DMS114 treated with DMSO at 0.1 percent for 48 hours (cell line): ENCODE results near the gene THSD7A.

ENCODE experiments used
- DNase-seq: peaks from one replicate; lab custom pipeline; 2025; ENCODE audit not compliant: unreplicated experiment; lab: John Stamatoyannopoulos, UW

THSD7A gene

DNA sequence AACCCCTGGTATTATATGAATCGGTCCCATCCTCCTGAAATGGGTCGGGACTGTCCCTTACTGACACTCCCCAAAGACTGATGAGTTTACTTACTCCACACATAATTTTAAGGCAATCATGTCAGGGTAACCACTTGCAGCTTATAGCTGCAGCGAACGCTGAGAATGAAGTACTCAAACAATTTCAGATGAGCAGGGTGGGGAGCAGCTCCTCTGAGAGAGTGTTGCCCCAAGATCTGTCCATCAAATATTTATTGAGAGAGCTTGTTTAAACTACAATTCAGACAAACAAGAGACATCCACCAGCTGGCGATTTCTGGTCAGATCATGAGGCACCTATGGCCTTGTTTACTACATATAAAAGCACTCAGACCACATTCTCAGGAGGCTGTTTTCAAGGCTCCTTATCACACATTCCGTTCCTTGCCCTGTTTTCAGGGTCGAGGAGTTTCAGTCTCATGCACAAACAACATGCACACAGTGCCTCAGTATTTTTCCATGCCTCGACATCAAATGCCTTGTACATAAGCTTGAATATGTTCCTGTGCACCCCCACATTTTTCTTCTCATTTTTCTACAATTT, 80.1 kb downstream of the THSD7A start:
- DNase-seq: peak; percentile 56

GRCh38 chr7:11751315-11751714, 80.7 kb downstream of the THSD7A start:
- no peak for DNase-seq

- no peak for DNase-seq
Observed at GRCh38 chr7:11750191-11750590, 81.8 kb downstream of the THSD7A start.

DNA sequence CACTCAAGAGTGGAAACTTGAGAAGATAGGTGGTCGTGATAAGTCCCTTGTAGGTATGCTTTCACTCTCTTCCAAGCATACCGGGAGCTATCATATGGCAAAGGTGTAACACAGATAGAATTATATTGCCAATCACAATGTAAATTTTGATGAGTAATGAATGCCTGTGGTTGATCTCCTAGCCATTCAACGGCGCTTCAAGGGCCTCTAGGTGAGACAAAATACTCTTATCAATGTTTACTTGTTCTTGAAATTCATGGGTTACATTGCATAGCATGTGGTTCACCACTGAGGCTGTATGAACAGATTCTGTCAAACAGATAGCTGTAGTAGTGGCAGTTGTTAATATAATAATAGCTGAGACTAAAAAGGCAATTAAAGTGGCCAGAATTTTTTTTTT, 82.4 kb downstream of the THSD7A start:
- no peak for DNase-seq

GRCh38 chr7:11748884-11749283, 83.1 kb downstream of the THSD7A start:
- no peak for DNase-seq

- DNase-seq: no peak
Observed at GRCh38 chr7:11747715-11748485, 84.1 kb downstream of the THSD7A start.

- DNase-seq: no peak
Observed at GRCh38 chr7:11746591-11746990, 85.4 kb downstream of the THSD7A start.

DNA sequence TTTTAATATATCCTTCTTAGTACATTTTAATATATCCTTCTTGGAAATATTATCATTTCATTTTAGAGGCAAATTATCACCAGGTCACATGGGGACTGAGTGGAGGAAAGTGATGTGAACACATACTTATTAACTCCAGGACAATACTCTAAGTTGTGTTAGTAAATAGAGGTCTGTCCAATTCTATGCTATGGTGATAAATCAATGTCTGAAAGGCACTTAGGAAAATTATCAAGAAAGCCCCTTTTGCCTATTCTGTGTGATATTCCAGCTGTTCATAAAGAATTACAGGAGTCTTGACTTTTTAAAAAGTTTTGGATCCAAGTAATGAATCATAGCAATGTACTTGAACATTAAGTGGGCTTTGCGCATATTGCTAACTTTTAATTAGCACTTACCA, 88.5 kb downstream of the THSD7A start:
- no peak for DNase-seq

DNA sequence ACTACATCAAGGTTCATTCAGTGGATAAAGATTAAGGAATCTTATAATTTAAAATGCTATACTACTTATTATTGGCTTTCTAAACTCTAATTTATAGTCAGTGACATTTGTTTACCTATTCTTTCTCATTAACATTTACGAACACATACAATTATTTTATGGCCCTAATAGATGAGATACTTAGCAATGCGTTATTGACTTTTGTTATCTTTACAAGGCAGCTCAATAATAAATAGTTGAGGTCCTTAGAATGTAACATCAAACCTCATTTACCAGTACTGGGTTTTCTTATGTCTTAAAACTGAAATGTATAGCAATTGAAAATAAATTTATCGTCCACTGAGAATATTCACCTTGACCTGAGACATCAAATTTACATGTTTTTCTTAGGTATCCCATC, 89.0 kb downstream of the THSD7A start:
- no peak for DNase-seq

DNA sequence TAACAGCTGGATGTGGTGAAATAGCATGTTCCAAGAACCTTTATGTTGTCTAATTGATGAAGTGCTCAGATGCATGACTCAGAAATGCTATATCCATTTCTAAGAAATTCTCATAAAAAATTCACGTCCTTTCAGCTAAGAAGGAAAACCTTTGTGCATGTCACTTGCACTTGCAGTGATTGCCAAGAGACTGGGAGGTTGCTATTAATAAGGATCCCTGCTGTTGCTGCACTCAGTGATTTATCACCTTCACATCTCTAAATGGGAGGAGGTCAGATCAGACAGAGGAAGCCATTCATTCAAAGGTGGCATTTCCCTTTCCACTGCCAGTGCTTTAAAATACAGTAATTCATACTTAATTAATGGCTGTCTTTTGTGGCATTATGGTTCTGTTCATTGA, 89.5 kb downstream of the THSD7A start:
- DNase-seq: no peak

- DNase-seq: no peak
Observed at GRCh38 chr7:11737723-11738122, 94.3 kb downstream of the THSD7A start.

DNA sequence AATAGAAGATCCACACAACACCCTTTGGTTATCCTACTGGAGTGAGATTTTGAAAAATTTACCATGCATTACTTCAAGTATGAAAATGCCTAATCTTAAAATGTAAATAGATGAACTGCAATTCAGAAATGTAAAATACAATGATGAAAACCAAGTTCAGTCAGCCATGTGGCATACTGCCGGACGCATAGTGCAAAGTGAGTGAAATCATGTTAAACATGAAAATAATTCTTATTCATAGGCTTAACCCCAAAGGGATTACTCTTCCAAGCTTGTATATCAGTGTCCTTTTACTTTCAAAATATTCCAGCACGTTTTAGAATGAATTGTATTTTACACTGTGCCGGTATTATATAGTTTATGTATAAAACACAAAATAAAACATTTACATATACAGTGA, 99.8 kb downstream of the THSD7A start:
- no peak for DNase-seq

DNA sequence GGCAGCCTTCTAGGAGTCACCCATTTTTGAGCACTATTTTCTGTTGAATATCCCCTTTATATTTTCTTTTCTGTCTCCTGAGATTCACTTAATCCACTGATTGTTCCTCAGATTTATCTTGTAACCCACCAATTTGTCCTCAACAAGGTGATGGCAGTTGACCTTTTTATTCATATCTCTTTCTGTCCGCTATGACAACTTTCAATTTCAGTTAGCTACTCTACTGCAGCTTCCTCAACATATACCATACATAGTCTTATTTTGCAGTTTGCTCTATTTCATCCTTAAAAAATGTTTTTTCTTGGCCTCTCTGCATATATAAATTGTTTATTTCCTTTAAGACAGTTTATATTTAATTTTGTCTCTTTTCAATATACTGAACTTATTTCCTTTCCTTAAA, 101.3 kb downstream of the THSD7A start:
- DNase-seq: no peak

DNA sequence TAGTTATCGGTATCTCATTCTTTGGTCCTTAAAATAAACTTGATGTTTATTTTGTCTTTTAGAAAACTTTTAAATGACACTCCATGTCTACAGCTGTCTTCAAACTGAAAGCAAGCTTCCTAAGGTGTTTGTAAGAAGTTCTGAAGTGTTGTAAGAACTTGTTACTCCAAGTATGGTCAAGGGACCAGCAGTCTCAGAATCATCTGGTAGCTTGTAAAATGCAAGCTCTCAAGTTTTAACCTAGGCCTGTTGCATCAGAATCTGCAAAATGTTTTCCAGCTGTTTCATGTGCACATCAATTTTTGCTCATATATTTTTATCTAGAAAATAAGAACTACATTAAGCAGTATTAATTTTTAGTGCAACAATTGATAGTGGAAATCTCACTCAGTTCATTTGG, 104.1 kb downstream of the THSD7A start:
- no peak for DNase-seq

DNA sequence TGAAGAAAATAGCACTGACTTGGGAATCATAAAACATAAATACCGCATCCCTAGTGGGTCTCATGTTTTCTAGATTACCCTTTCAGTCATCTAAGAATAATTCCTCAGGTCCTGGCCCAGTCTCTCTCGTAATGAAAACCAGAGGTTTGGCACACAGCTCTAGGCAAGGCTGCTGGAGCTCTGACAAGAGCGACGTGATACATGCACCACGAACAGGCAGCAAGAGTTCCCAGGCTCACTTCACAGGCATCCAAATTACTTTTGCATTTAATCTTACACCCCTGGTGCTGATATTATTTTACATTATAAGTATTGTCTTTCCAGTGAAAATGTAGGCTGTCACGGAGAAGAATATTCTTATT, 105.2 kb downstream of the THSD7A start:
- DNase-seq: peak; percentile 12

GRCh38 chr7:11726001-11726793, 105.8 kb downstream of the THSD7A start:
- DNase-seq: no peak

DNA sequence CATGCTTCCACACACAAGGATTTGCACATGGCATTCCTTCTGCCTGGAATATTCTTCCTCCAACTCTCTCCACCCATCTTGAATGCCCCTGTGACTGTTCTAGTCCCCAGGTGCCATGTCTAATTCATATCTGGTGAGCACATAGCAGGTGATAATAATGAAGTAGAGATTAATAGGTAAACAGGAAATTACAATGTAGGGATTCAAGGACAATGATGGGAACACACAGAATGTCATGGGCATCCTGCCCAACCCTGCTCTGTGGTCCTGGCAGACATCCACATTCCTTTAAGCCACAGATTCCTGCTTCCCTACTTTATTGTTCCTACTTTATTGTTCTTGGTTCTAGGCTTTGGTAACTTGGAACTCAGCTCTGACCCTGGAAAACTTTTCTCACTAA, 115.8 kb downstream of the THSD7A start:
- DNase-seq: no peak

DNA sequence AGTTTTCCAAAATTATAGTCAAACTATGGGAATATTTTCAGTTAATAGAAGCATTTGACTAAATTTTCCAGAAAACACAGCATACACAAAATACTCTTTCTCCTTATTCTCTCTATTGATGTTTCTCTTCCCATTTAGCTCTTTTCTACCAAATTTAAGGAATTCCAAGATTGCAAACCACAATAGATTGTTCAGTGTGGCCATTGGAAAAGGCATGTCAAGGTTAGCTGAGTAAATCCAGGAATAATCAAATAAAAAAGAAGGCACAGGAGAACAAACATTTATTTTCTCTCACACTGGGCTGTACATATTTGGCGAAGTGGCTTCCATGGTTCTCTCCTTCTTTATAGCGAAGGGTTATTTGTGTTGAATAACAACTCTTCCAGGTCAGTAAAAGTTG, 117.3 kb downstream of the THSD7A start:
- DNase-seq: peak; percentile 27

DNA sequence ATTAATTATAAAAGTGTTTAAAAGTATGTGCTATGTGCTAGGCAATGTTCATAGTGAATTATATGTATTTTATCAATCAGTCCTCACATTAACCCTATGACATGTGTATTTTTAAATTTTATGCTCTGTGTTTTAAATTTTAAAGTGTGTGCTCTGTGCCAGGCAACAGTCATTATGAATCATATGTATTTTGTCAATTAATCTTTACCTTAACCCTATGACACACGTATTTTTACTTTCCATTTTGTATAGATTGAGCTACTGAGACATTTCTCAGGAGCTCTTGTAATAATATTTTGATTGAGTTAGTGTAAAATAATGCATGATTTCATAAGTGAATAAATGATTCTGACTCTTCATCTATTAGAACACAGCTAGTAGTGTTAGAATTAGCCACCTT, 117.8 kb downstream of the THSD7A start:
- DNase-seq: no peak

DNA sequence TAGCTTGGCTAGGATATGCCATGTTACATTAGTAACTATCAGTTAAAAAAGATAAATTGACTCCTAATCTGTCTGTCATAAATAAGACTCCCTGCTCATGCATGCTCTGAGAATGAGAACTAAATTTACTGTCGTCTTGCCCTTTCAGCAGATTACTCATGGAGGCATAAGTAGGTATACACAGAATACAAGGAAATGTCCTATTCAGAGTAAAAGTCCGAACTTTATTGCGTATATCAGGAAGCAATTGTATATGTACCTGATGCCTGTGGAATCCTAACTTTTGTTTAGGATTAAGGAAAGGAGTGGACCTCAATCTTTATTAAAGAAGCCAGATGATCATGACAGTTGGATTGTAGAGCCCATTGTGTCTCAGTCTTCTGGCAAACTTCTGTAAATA, 118.6 kb downstream of the THSD7A start:
- no peak for DNase-seq

DNA sequence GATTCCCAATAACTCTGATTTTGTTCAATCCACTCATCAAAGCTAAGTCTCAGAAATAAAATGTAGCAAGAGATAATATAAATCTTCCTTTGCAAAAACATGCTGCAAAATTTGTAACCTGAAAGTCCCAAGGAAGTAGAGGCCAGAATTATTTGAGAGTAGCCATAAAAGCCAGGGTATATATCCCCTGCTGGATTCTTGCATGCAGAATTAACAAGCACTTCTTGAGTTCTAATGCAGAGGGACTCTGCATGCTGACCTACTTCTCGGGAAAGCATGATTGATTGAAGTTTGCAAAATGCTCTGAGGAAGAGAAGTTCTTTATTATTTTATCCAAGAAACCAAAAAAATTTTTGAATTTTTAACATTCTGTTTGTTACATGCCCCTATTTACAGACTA, 121.6 kb downstream of the THSD7A start:
- no peak for DNase-seq

DNA sequence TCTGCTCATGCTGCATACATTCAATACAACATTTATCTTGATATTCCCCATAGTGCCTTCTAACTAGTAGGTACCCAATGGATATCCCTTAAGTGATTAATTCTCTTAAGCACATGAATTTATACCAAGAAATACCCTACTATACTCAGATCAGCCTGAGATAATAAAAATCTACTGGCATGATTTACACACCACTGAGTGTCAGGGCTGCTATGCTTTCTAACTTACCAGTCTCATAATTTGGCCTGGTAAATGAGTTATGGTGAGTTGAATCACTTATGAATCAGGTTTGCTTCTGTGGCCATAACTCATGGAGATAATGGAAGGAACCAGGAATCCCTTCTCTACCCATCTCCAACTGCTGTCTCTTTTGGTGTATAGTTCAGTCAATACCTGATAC, 122.8 kb downstream of the THSD7A start:
- DNase-seq: no peak
